ENCODE results near the gene CCDC190. TPM values are rescaled to one million over a fixed set of nuclear protein-coding genes. Genes with fewer than 3 reads are reported as not detected.
"Not testable (repeated sequence)": the region's sequence is repeated elsewhere in the genome, so short reads cannot be mapped to it uniquely, and the experiment has no call there.

Gene CCDC190
- total RNA-seq, 1 donor from 2014 or later = 2.2 TPM

- DNase-seq (ENCODE audit: extremely low read depth, low read depth, low spot score) = no peak
These were observed 22.1 kb downstream of the CCDC190 start for GRCh38 chr1:162838863-162839262.

- DNase-seq (ENCODE audit: extremely low read depth, low read depth, low spot score) = no peak
These were observed 25.6 kb downstream of the CCDC190 start for GRCh38 chr1:162835157-162835899.

GRCh38 chr1:162832470-162832869, 28.5 kb downstream of the CCDC190 start:
- no peak for DNase-seq (ENCODE audit: extremely low read depth, low read depth, low spot score)

GRCh38 chr1:162829268-162829667, 31.7 kb downstream of the CCDC190 start:
- no peak for DNase-seq (ENCODE audit: extremely low read depth, low read depth, low spot score)

- DNase-seq (ENCODE audit: extremely low read depth, low read depth, low spot score) = no peak
These were observed 37.0 kb downstream of the CCDC190 start for GRCh38 chr1:162823771-162824525.

GRCh38 chr1:162823231-162823630, 37.7 kb downstream of the CCDC190 start:
- DNase-seq (ENCODE audit: extremely low read depth, low read depth, low spot score) = no peak

DNA sequence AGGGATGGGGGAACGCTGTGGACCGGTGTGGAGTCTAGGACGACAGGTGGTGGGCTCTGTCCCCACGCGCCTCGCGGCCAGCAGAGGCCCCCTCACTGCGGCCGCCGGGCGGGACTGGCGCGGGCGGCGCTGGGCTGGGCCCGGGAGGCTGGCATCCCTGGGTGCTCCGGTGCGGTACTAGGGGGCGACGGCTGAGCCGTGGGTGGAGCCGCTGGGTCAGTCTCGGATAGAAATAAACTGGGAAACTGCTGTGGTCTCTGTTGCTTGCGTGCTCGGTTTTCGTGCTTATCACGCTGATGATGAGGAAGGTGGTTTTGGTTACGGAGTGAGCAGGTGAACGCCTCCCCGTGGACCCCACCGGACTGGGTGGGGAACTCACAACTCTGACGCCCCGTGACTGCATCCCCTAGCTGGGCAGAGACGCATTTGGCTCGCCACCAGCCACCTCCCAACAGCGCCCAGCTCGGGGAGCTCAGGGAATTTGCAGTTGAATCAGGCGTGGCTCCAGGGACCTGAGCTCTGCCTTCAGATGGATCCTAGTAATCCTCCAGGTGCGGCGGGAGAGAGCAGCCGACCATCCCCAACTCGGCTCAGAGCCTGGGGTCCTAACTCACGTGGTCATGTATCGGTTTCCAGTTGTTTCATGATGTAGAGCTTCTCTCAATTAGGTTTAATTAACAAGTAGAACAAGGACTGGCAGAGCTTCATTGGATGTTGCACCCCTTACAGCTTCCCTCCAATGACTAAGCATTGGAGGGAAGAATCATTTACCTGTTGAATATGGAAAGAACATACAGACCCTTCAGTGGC, 38.4 kb downstream of the CCDC190 start:
- DNase-seq (ENCODE audit: extremely low read depth, low read depth, low spot score) = no peak

GRCh38 chr1:162818666-162819065, 42.3 kb downstream of the CCDC190 start:
- not testable (repeated sequence) for DNase-seq (ENCODE audit: extremely low read depth, low read depth, low spot score)

DNA sequence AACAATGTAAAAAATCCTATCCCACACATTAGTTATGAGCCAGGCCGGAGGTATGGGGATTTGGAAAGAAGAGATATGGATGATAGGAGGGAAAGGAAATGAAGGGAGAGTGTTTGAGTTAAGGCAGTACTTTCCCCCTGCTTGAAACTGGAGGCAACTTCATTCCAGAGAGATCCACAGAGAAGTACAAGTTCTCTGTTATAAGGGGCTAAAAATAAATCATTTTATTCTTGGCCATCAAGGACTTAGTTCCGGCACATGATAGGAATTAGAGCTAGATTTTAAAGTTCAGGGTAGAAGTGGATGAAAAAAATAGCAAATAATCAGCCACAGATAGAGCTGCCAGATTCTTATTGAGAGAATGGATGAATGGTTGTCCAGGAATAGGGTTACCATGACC, 42.8 kb downstream of the CCDC190 start:
- DNase-seq (ENCODE audit: extremely low read depth, low read depth, low spot score) = not testable (repeated sequence)

- DNase-seq (ENCODE audit: extremely low read depth, low read depth, low spot score) = not testable (repeated sequence)
These were observed 48.6 kb downstream of the CCDC190 start for GRCh38 chr1:162812357-162812756.

DNA sequence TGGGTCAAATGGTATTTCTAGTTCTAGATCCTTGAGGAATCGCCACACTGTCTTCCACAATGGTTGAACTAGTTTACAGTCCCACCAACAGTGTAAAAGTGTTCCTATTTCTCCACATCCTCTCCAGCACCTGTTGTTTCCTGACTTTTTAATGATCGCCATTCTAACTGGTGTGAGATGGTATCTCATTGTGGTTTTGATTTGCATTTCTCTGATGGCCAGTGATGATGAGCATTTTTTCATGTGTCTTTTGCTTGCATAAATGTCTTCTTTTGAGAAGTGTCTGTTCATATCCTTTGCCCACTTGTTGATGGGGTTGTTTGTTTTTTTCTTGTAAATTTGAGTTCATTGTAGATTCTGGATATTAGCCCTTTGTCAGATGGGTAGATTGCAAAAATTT, 53.5 kb downstream of the CCDC190 start:
- DNase-seq (ENCODE audit: extremely low read depth, low read depth, low spot score) = not testable (repeated sequence)

Other genes starting within 250 kb of the CCDC190 start
- 3.3 and 5.8 TPM in 2 replicates for gene DDR2, start 228.7 kb downstream of the CCDC190 start, total RNA-seq
- 11.4 and 15.4 TPM in 2 replicates for gene HSD17B7, start 70.5 kb downstream of the CCDC190 start, total RNA-seq
- gene RGS4, start 208.2 kb upstream of the CCDC190 start, total RNA-seq = 99.0 and 351 TPM in 2 replicates